Inferior parietal cortex (tissue), 1 donor: Measurements from ENCODE around the gene C19orf73.
"Not testable (repeated sequence)": the region's sequence is repeated elsewhere in the genome, so short reads cannot be mapped to it uniquely, and the experiment has no call there.

Source experiments
- DNase-seq: peaks from one replicate; pipeline ENCODE4 v3.0.0-alpha.2; 2016; ENCODE audit errors: extremely low spot score

The C19orf73 gene

DNA sequence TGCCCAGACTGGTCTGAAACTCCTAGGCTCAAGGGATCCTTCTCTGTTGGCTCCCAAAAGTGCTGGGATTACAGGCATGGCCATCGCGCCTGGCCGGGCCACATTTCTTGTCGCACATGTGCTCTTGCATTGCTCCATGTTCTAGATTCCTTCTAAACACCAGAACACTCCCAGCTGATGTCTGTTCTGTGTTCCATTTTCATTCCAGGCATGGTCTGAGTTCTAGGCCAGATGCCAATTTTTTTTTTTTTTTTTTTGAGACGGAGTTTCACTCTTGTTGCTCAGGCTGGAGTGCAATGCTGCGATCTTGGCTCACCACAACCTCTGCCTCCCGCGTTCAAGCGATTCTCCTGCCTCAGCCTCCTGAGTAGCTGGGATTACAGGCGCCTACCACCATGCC, 2.9 kb upstream of the C19orf73 start:
- DNase-seq, result not testable (repeated sequence)

- no peak for DNase-seq
Measured at GRCh38 chr19:49120868-49121267, 1.9 kb upstream of the C19orf73 start.

GRCh38 chr19:49120325-49120683, 1.4 kb upstream of the C19orf73 start:
- no peak for DNase-seq

- no peak for DNase-seq
Measured at GRCh38 chr19:49119411-49120324, 725 bp upstream of the C19orf73 start, which contains the start of gene PPFIA3. Gene PPFIA3, plus strand, starts transcription at chr19:49119544. Its CDS starts 8,330 bp downstream, at chr19:49127874.

GRCh38 chr19:49117677-49118564, 1.0 kb downstream of the C19orf73 start:
- DNase-seq, result no peak

- DNase-seq, result no peak
Measured at GRCh38 chr19:49116544-49116943, 2.4 kb downstream of the C19orf73 start.

- DNase-seq, result no peak
Measured at GRCh38 chr19:49114630-49115363, 4.1 kb downstream of the C19orf73 start.

DNA sequence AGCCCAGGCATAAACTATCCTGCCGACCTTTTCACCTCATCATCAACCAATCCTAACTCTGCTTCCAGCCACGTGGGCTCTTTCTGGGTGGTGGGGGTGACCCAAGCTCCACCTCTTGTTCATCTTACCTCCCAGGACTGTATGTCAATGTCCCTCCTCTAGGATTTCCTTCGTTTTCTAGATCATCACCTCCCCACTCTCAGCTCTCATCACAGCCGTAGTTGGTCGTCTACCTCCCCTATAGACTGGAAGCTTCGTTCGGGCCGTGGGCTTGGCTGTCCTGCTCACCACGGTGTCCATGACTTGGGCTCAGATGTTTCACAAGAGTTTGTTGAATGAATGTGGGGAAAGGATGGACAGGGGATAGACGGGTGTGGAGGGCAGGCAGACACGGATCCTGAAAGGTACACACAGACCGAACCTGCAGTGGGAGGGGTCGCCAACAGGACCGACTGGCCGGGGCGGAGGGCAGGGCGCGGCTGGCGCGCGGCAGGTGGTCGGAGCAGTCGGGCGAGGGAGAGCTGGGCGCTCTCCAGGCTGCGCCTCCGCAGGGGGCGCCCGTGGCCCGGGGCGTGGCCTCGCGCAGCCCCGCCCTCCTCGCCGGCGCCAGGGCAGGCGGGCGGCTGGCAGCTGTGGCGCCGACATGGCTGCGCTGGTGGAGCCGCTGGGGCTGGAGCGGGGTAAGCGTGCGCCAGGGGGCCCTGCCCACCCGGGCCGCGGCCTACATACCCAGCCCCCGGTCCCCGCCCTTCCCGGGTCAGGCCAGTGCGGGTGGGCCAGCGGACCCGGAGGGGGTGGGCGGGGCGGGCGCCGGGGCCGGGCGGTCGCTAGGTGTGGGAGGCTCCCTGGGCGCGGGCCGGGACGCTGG, 4.9 kb downstream of the C19orf73 start, which contains the start of gene LIN7B:
Gene LIN7B, plus strand, starts transcription at position 609 of the 868 bp plus-strand sequence. Its CDS starts 35 bp downstream, at position 644.
- no peak for DNase-seq

DNA sequence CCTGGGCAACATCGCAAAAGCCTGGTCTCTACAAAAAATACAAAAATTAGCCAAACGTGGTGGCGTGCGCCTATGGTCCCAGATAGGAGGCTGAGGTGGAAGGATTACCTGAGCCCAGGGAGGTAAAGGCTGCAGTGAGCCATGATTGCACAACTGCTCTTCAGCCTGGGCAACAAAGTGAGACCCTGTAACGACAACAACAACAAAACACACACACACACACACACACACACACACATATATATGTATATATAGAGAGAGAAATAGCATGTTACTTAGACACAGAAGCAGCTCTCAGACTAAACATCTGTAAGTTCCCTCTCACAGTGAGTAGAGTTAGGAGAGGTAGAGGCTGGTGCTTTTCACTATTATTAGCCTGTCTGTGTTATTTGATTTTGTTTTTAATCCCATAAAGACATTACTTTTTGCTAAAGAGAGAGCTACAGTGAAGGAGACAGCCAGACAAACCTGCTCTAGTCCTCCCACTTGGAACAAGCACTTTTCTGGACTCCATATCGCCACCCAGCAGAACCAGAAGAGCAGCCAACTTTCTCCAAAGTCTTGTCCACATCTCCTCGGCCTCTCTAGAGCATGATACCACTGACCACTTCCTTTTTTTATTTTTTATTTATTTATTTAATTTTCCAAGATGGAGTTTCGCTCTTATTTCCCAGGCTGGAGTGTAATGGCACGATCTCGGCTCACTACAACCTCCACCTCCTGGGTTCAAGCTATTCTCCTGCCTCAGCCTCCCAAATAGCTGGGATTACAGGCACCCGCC, 7.5 kb downstream of the C19orf73 start:
- DNase-seq, result no peak

DNA sequence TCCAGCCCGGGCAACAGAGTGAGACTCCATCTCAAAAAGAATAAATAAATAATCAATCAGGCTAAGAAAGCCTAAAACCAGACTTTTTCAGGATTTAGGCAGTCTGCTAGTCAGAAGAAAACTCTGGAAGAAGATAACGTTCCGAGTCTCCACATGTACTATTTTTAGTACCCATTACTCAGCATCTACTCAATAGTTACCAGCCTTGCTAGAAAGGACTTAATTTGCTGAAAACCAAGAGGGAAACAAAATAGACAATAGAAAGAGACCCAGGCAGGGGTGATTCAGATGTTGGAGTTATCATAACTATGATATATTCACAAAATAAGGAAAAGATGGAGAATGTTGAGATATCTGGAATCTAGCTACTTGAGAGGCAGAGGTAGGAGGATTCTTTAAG, 8.4 kb downstream of the C19orf73 start:
- no peak for DNase-seq

DNA sequence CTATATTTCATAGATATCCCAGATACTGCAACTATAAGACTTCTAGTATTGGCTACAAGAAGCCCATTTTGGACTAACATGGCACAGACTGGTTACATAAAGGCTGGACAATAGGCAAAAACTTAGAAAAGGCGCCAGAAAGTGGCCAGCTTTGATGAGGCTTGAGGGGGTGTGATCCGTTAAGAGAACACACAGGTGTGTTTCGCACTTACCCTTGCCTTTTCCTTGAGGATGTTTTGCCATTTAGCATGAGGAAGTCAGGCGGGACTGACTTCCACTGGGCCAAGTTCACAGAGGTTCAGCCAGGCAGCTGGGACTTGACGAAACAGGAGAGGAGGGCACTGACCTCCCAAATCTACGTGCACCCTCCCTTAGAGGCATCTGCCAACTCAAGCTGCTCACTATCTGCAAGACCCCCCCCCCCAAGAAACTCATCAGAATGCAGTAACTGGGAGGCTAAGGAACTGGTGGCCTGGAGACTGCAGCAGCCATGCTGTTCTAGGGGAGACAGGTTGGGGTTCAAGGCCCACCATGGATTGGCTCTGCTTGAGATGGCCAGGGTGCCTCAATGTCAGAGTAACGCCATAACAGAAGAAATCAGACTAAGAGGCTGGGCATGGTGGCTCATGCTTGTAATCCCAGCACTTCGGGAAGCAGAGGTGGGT, 9.2 kb downstream of the C19orf73 start:
- DNase-seq, result no peak

- DNase-seq, result no peak
Measured at GRCh38 chr19:49109051-49109450, 9.9 kb downstream of the C19orf73 start.

GRCh38 chr19:49107625-49108459, 11.1 kb downstream of the C19orf73 start:
- DNase-seq, result no peak

- no peak for DNase-seq
Measured at GRCh38 chr19:49106648-49107135, 12.3 kb downstream of the C19orf73 start.

DNA sequence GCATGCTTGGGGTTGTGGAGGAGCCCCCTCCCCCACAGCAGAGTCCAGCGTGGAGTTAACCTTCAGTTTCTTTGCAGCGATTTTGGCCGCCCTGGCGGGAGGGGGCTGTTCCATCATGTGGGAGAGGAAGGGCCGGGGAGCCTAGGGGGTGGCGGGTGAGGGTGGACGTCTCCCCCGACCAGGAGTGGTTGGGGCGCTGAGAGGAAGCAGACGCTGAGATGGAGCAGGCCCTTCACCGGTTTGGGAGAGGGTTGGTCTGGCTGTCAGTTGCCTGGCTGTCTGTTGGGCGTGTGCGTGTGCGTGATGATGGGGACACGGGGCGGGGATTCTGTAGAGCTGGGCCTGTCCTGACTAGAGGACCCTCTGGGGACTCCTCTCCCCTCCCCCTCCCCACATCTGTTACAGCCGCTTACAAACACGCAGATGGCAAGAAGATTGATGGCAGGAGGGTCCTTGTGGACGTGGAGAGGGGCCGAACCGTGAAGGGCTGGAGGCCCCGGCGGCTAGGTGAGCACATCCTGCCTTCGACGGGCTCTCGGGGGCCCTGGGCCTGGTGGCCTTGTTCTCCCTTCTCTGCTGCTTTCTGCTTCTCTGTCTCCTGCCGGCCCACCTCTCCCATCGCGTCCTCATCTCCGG, 14.6 kb downstream of the C19orf73 start:
- no peak for DNase-seq

- DNase-seq, result no peak
Measured at GRCh38 chr19:49103331-49104085, 15.4 kb downstream of the C19orf73 start.

- no peak for DNase-seq
Measured at GRCh38 chr19:49102303-49102702, 16.6 kb downstream of the C19orf73 start.
